Measurements from ENCODE around the gene AGAP5. TPM values are rescaled to one million over a fixed set of nuclear protein-coding genes. Genes with fewer than 3 reads are reported as not detected.

Gene AGAP5
- total RNA-seq, 2 experiments from 2014 or later: 9.8 to 12.3 TPM

DNA sequence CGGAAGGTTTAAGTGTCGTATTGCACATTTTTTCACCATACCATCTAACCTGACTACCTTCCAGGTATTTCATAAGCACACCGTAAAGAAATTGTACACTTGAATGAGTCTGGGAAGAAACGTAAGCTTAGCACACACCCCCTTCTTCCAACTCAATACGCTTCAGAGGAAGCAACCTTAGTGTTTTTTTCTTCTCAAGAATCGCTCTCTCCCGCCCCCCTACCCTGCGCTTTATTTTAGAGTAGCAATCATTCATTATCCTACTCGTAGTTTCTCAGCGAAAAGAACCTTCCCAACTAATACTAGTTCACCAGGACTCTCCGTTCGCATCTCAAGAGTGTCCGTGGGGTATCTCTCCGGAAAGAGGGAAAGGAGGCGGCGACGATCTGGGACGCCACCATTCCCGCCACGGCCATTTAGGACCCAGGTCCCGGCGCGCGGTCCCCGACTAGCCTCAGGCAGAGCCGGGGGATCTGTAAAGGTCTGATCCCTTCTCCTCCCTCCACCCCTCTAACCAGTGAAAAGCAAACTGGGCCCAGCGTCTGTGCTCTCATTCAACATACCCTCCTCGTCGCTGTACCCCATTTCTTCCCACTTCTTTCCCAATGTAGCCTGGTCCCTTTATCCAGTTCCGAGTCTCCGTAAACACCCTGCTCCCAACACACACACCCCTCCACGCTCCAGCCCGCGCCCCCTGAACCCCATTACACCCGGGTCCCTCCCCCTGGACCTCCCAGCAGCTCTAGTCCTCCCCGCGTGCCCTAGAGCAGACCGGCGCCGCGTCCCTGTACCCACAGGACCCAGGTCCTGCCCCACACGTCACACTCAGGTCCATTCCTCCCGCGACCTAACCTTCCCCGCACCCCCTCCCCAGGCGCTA is 72.7 kb downstream of the AGAP5 start:
- Mint-ChIP-seq H3K4me1 (peaks cover 27% of the 10 kb centered on the region), H3K27ac (peak overlapping the region; percentile 78), H3K36me3 (peaks cover 4% of the 10 kb centered on the region), H3K9me3 (ENCODE audit: low read depth) (no peaks in the 10 kb centered on the region), H3K4me3 (peak overlapping the region; percentile 98), H3K27me3 (no peaks in the 10 kb centered on the region)
- DNase-seq (no peak), ATAC-seq (peak; percentile 82)
- CTCF ChIA-PET: interaction anchor here (0.8 to 7.8 kb wide), 6 partner anchors 11 to 378 kb away, joined by 3 to 35 read pairs (median 3); partner anchors contain the start of gene DNAJC9

Other genes starting within 250 kb of the AGAP5 start
- gene PPP3CB, start 202.1 kb downstream of the AGAP5 start, total RNA-seq: 10 to 100 TPM; 48.7 to 49.1 TPM
- 1 to 10 TPM; 3.5 to 6.7 TPM for gene USP54, start 106.8 kb downstream of the AGAP5 start, total RNA-seq
- not detected for gene MYOZ1, start 56.6 kb downstream of the AGAP5 start, total RNA-seq
- under 1 TPM in 1 of 2 experiments, not detected in 1; 0.06 TPM for gene SYNPO2L, start 42.1 kb downstream of the AGAP5 start, total RNA-seq
- 10 to 100 TPM; 84.5 to 98.0 TPM for gene SEC24C, start 46.3 kb upstream of the AGAP5 start, total RNA-seq
- gene CHCHD1, start 83.9 kb upstream of the AGAP5 start, total RNA-seq: 10 to 100 TPM; 29.0 to 36.2 TPM
- 10 to 100 TPM; 73.6 to 83.7 TPM for gene ZSWIM8, start 87.5 kb upstream of the AGAP5 start, total RNA-seq
- 10 to 100 TPM; 49.4 to 64.5 TPM for gene NDST2, start 113.5 kb upstream of the AGAP5 start, total RNA-seq
- 10 to 100 TPM; 30.8 to 49.2 TPM for gene CAMK2G, start 176.4 kb upstream of the AGAP5 start, total RNA-seq
- gene PLAU, start 213.0 kb upstream of the AGAP5 start, total RNA-seq: 1 to 10 TPM; 2.2 to 4.8 TPM

Measured in activated CD8-positive, alpha-beta memory T cell treated with anti-CD3 and anti-CD28 coated beads, Interleukin-2, amount 10 ng/mL, durations not matched to agents 7 days and 5 days (primary cell).